Measurements from ENCODE around the gene NPEPPS.
"Not testable (repeated sequence)": the region's sequence is repeated elsewhere in the genome, so short reads cannot be mapped to it uniquely, and the experiment has no call there.

Gene NPEPPS

DNA sequence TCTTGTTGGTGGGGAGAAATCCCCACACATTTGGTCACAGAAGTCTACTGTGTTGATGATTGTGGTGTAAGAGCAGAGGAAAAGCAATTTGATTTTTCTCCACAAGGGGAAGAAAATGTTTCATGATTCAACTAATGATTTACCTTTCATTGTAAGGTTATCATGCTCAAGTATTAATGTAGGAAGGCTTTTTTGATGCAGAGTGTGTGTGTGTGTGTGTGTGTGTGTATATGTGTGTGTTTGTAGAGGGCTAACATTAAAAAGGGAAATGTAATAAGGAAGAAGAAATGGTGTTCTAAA lies 31.4 kb downstream of the NPEPPS start:
- not testable (repeated sequence) for DNase-seq

- DNase-seq = not testable (repeated sequence)
Measured at GRCh38 chr17:47567261-47567660, 36.4 kb downstream of the NPEPPS start.

GRCh38 chr17:47572561-47572960 lies 41.7 kb downstream of the NPEPPS start:
- not testable (repeated sequence) for DNase-seq

DNA sequence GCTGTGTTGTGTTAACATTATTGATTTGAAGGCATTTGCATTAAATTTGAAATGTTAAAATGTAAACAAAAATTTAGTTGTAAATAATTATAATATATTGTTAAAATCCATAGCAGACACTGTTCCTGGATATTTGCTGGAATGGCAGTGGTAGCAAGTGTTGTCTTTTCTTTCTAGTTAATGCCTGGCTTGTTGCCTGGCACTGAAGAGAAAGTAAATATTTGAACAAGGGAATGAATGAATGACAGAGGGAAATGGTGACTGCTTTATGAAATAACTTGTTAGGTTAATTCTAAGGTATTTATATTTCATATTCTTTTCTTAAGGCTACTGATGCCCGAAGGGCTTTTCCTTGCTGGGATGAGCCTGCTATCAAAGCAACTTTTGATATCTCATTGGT lies 51.5 kb downstream of the NPEPPS start:
- DNase-seq = not testable (repeated sequence)

GRCh38 chr17:47586378-47587055 lies 55.6 kb downstream of the NPEPPS start:
- not testable (repeated sequence) for DNase-seq

DNA sequence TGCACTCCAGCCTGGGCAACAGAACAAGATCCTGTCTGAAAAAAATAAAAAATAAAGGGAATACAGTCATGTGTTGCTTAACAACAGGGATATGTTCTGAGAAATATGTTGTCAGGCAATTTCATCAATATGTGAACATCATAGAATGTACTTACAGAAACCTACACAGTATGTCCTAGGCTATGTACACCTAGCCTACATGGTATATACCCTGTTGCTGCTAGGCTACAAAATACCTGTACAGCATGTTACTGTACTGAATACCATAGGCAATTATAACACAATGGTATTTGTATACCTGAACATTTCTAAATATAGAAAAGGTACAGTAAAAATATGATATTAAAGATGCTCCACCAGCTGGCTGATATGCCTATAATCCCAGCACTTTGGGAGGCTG lies 62.6 kb downstream of the NPEPPS start:
- not testable (repeated sequence) for DNase-seq

DNA sequence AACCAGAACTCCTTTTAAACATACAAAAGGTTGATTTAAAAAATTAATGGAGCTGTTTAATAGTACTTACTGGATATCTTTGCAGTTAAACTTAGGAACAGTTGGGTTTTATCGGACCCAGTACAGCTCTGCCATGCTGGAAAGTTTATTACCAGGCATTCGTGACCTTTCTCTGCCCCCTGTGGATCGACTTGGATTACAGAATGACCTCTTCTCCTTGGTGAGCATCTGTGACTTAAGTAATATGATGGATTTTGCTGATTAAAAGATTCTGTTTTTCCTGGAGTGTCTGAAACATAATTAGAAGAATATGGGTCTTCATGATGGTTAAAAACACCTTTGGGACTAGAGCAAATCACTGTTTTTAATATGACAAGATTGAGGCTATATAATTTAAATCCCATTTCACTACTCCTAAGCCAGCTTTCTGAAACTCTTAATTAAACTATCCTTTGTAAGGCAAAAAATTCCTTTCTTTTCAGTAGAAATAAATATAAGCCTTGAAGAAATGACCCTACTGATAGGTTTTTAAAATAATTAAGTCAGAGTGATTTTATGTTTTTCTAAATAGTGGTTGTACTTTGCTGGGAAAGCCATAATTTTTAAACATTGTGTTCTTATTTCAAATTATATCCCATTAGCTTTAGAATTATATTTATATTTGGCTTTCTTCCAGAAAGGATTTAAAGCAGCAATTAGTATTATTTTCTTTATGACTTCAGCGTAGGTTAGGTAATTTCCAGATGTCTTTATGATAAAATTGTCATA lies 73.1 kb downstream of the NPEPPS start:
- no peak for DNase-seq

GRCh38 chr17:47604598-47604927 lies 73.7 kb downstream of the NPEPPS start:
- no peak for DNase-seq

- no peak for DNase-seq
Measured at GRCh38 chr17:47605011-47605410, 74.1 kb downstream of the NPEPPS start.

- no peak for DNase-seq
Measured at GRCh38 chr17:47607481-47607880, 76.6 kb downstream of the NPEPPS start.

DNA sequence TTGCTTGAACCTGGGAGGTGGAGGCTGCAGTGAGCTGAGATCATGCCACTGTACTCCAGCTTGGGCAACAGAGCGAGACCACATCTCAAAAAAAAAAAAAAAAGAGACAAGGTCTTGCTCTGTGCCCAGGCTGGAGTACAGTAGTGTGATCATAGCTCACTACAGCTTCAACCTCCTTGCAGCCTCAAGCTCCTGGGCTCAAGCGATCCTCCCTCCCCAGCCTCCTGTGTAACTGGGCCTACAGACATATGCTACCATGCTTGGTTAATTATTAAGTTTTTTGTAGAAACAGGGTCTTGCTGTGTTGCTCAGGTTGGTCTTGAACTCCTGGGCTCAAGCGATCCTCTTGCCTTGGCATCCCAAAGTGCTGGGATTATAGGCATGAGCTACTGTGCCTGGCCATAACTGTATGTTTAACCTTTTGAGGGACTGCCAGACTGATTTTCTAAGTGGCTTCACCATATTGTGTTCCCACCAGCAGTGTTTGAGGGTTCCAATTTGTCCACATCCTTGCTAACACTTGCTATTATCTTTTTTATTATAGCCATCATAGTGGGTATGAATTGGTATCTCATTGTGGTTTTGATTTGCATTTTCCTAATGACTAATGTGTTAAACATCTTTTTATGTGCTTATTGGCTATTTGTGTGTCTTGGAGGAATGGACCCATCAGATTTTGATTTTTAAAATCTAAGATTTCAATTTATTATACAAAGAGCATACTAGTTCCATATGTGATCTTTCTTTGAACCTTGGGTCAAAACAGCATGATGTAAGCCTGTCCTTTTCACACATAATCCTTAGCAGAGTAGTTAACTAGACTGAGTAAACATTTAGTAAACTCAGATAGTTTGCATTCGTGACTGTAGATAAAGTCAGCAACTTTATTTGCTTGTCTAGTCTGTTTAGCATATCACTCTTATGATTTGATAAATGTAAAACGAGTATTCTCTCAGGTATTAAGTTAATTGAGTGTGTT lies 80.8 kb downstream of the NPEPPS start:
- no peak for DNase-seq

DNA sequence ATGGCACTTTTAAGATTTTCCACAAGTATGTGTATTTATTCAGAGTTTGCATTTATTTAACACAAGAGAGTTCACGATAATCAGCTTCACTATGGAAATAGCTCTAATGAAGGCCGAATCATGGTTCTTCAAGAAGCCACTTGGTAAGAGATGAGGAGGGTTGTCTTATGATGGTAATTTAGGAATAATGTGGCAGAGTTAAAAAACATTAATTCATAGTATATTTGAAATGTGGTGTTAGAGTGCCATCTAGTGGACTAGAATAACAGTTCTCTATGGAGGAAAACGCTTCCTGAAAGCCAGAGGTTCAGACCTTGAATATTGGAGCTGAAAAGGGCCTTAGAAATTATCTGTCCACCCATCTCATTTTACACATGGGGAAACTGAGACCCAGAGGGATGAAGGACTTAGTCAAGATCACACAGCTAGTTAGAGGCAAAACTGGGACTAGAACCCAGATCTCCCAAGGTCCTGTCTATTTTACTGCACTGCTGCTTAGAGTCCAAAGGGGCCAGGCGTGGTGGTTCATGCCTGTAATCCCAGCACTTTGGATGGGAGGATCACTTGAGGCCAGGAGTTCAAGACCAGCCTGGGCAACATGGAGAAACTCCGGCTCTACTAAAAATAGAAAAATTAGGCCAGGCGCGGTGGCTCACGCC lies 85.0 kb downstream of the NPEPPS start:
- no peak for DNase-seq

DNA sequence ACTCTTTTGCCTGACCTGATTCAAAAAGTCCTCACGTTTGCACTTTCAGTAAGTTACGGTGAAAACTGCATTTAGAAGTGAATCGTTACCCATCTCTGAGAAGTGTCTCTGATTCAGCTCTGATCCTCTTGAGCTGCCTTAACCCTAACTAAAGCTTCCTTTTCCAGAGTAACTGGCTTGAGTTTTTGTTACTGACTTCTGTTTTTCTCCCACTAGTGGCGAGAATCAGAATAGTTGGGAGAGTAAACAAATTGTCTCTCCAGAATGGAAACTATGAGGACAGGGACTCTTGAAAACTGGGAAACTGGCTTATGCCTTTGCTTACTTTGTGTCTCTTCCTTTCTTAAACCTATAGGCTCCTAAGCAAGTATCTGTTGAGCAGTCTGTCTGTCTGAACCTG lies 87.5 kb downstream of the NPEPPS start:
- no peak for DNase-seq

DNA sequence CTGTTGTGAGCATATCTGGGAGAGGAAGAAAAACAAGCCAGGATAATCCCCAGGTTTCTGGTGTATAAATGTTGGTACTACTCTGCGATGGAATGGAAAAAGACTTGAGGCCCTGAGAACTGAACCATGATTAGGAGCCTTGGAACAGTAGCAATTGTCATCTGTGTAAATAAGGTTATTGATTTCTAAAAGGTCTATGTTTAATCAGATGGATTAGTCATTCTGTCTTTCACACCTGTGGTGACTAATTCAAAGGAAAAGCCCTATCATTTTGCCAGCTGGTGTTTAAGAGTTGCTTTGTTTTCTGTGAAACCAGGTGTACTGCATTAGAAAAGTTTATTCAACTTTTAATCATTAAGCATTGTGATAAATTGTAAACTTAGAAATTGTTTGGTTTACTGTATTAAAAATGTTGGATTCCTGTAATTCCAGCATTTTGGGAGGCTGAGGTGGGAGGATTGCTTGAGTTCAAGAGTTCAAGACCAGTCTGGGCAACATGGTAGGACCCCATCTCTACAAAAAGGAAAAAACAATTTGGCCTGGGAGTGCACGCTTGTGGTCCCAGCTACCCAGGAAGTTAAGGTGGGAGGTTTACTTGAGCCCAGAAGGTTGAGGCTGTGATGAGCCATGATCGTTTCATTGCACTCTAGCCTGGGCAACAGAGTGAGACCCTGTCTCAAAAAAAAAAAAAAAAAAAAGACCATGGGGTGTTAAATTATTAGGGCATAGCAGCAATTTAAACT lies 89.8 kb downstream of the NPEPPS start:
- no peak for DNase-seq

DNA sequence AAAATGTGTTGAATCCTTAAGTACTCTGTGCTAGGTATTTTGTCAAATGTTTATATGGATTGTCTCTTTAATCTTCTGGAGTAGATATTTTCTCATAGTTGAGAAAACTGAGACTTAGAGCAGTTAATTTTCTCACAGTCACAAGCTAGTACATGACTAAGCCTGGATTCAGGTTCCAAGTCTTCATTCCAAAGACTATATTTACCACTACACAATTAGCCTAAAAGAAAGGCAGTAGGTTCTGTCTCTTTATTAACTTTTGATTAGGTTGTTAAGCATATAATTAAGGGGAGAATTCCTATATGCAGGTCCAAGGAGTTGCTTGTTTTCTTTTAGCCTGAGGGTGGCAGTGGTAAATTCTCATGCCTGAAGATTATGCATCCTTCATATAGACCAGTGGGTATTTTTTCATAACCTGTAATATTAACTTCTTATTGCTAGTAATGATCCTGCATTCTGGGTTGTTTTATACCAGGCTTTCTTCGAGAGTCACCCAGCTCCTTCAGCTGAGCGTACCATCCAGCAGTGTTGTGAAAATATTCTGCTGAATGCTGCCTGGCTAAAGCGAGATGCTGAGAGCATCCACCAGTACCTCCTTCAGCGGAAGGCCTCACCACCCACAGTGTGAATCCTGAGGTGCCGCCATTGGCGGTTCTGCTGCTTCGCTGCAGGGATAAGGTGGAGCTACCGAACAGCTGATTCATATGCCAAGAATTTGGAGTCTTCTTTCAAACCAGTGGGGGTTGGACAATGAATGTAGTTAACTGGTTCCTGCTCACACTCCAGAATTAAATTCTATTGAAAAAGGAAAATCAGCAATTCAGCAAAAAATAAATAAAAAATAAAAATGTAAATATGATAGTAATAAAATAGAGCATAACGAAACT lies 90.6 kb downstream of the NPEPPS start:
- DNase-seq = no peak

DNA sequence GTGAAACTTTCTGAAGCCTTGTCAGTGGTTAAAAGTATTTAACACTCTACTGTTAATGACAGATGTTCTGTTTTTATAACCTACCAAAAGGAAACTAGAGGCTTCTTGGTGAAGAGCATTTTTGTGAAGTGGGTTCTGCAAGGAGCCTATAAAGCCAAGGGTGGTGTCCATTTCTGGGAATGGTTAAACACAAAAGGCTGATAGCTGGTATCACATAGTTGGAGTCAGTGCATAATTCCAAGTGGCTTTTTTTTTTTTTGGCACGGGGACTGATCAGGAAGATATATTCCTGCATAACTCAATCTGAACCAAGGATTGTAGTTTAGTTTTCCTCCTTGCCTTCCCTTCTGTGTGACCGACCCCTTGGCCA lies 91.3 kb downstream of the NPEPPS start:
- DNase-seq = no peak

- DNase-seq = no peak
Measured at GRCh38 chr17:47624727-47625068, 93.8 kb downstream of the NPEPPS start.

GRCh38 chr17:47628014-47628566 lies 97.2 kb downstream of the NPEPPS start:
- no peak for DNase-seq

DNA sequence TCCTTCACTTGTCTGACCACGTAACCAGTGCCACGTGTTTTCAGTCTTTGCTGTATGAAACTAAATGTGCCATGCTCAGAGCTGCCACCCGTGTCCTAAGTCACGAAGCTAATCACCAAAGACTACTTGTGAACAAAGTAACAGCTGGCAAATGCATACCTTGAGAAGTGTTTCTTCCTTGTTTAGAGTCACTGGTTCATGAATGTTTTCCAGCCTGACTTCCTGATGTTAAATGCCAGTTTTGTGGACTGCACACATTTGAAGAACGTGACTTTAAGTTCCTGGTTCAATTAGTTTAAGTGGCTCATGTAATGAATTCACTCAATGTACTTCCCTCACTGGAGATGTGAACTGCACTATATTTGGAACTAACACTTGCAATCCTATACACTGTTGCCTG lies 98.9 kb downstream of the NPEPPS start:
- DNase-seq = no peak

- no peak for DNase-seq
Measured at GRCh38 chr17:47630614-47631013, 99.7 kb downstream of the NPEPPS start.

DNA sequence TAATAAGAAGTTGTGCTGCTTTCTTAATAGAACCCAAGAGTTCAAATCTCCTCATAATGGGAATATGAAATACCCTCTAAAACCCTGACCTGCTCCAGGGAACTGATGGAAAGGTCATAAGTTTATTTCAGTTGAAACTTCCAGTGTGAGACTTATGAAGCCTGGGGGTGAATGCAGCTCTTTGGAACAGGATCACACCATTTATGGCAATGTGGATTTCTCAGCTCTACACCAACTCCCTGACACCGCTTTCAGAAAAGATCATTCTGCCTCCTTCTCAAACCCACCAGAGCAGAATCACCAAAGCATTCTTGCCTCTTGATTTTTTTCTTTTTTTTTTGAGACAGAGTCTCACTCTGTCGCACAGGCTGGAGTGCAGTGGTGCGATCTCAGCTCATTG lies 102.1 kb downstream of the NPEPPS start:
- DNase-seq = no peak
